K562 (cell line): Measurements from ENCODE around the gene RAI1. TPM values are rescaled to one million over a fixed set of nuclear protein-coding genes. Genes with fewer than 3 reads are reported as not detected.

ENCODE experiments used
- CCNT2 ChIP-seq: IDR thresholded peaks from 2 replicates; pipeline ENCODE4 v1.6.1; 2011; ENCODE audit warnings: borderline replicate concordance, low read depth, mild to moderate bottlenecking, moderate library complexity, mixed read lengths, low read length; ENCODE audit not compliant: insufficient read length; ENCODE audit errors: extremely low read depth
- CHD1 ChIP-seq: fragments of 200-600 bp; sonication (generic); IDR thresholded peaks from one replicate; pipeline ENCODE4 v1.6.1; 2012; ENCODE audit warnings: mild to moderate bottlenecking, moderate library complexity, low read length, inconsistent platforms
- CREB1 ChIP-seq, 2 experiments: sonication (generic) in 1 of 2; formaldehyde crosslinking in 1 of 2; IDR thresholded peaks; 2 replicates each; pipeline versions ENCODE4 v1.6.1 to v1.8.0; 2012 to 2022; ENCODE audit warnings: inconsistent platforms in 1 of 2, mild to moderate bottlenecking in 1 of 2, missing genetic modification reagents in 1 of 2, moderate library complexity in 1 of 2
- CXXC5 ChIP-seq: fragments of 250-450 bp; sonication (Bioruptor Pico); IDR thresholded peaks from 2 replicates; pipeline ENCODE4 v1.8.0; 2022; ENCODE audit warnings: inconsistent platforms, mild to moderate bottlenecking, moderate library complexity
- E2F3 ChIP-seq: fragments of 250-450 bp; sonication (Bioruptor Pico); IDR thresholded peaks from 2 replicates; pipeline ENCODE4 v1.4.0; 2020; ENCODE audit warnings: mild to moderate bottlenecking
- E2F8 ChIP-seq: fragments of 450-650 bp; IDR thresholded peaks from 2 replicates; pipeline ENCODE4 v1.7.1; 2018; ENCODE audit warnings: mild to moderate bottlenecking, low read depth; ENCODE audit not compliant: partially characterized antibody
- ETV1 ChIP-seq: fragments of 450-650 bp; conservative IDR thresholded peaks from 2 replicates; pipeline ENCODE4 v1.6.1; 2016; ENCODE audit warnings: missing genetic modification characterization, control low read depth, low read depth, missing compliant biosample characterization
- FOXO4 ChIP-seq: fragments of 450-650 bp; formaldehyde crosslinking; IDR thresholded peaks from 2 replicates; pipeline ENCODE4 v1.4.0; 2020; ENCODE audit warnings: mild to moderate bottlenecking, moderate library complexity
- GTF2E2 ChIP-seq: fragments of 200-800 bp; sonication (Bioruptor generic); IDR thresholded peaks from 2 replicates; pipeline ENCODE4 v1.6.1; 2016; ENCODE audit warnings: missing genetic modification characterization, missing compliant biosample characterization
- ID3 ChIP-seq, 2 experiments: fragments of 250-450 bp in 1 of 2; fragments of 450-650 bp in 1 of 2; sonication (Bioruptor Pico) in 1 of 2; IDR thresholded peaks; 2 replicates each; pipeline versions ENCODE4 v1.6.1 to v1.8.0; 2016 to 2021; ENCODE audit warnings: mild to moderate bottlenecking in 2 of 2, moderate library complexity in 2 of 2, missing compliant biosample characterization in 1 of 2, missing genetic modification characterization in 1 of 2
- MCM7 ChIP-seq, 2 experiments: fragments of 450-650 bp; IDR thresholded peaks; 2 replicates each; pipeline ENCODE4 v1.6.1; 2016 to 2018
- MYC ChIP-seq, 2 experiments: fragments of 250-450 bp in 1 of 2; sonication (Bioruptor Pico) in 1 of 2; IDR thresholded peaks; 2 replicates each; pipeline versions ENCODE4 v1.5.1 to v1.6.1; 2012 to 2021; ENCODE audit warnings: low read depth in 2 of 2, borderline replicate concordance in 1 of 2, improper control_type of control experiment in 1 of 2, low read length in 1 of 2, mild to moderate bottlenecking in 1 of 2, moderate library complexity in 1 of 2
- RAD51 ChIP-seq: fragments of 450-650 bp; IDR thresholded peaks from 2 replicates; pipeline ENCODE4 v1.7.1; 2016; ENCODE audit warnings: low read depth, mild to moderate bottlenecking, borderline replicate concordance
- RHOXF2B ChIP-seq: fragments of 250-450 bp; sonication (Bioruptor Pico); conservative IDR thresholded peaks from 2 replicates; pipeline ENCODE4 v1.5.1; 2021
- SP1 ChIP-seq: sonication (generic); formaldehyde crosslinking; IDR thresholded peaks from 2 replicates; pipeline ENCODE4 v1.8.1; 2022; ENCODE audit warnings: mild to moderate bottlenecking, missing genetic modification reagents
- SREBF1 ChIP-seq: fragments of 150-350 bp; IDR thresholded peaks from 2 replicates; pipeline ENCODE4 v1.6.1; 2014; ENCODE audit warnings: antibody characterized with exemption, low read depth, low read length, borderline replicate concordance
- SRSF3 ChIP-seq: fragments of 200-400 bp; formaldehyde crosslinking; IDR thresholded peaks from 2 replicates; pipeline ENCODE4 v1.6.1; 2016; ENCODE audit warnings: mild to moderate bottlenecking, low read length, moderate library complexity; ENCODE audit not compliant: insufficient read depth
- TAF9B ChIP-seq: fragments of 450-650 bp; IDR thresholded peaks from 2 replicates; pipeline ENCODE4 v1.6.1; 2018; ENCODE audit warnings: mild to moderate bottlenecking; ENCODE audit not compliant: partially characterized antibody
- ZFX ChIP-seq: sonication (generic); formaldehyde crosslinking; IDR thresholded peaks from 2 replicates; pipeline ENCODE4 v1.8.0; 2022; ENCODE audit warnings: mild to moderate bottlenecking, missing genetic modification reagents, moderate library complexity
- ZNF583 ChIP-seq: fragments of 250-450 bp; sonication (Bioruptor Pico); IDR thresholded peaks from 2 replicates; pipeline ENCODE4 v1.4.0; 2020
- polyA plus RNA-seq, 8 experiments: library from polyadenylated mRNA; depleted of rRNA in 4 of 8; stranded (reverse) in 5 of 8; unstranded in 3 of 8; fragments of >200 nt; fragmentation: Nextera tagmentation in 2 of 8; fragmentation: Illumina TruSeq in 1 of 8; extraction: Ambion mirVana in 2 of 8; extraction: Trizol in 1 of 8; gene quantifications; 2 replicates each; pipeline versions ENCODE4 v1.2.1 to v1.2.3, GENCODE V29; 2011 to 2014; ENCODE audit warnings: inconsistent platforms in 1 of 8, missing spikeins in 1 of 8
- total RNA-seq, 7 experiments: library from RNA; depleted of rRNA in 6 of 7; stranded (reverse); fragments of >200 nt in 6 of 7; fragmentation: Illumina TruSeq in 2 of 7; extraction: Trizol in 2 of 7; gene quantifications; 2 replicates each; pipeline versions ENCODE4 v1.2.1 to v1.2.3, GENCODE V29; 2011 to 2021; ENCODE audit warnings: low replicate concordance in 1 of 7

The RAI1 gene
- total and polyA plus RNA-seq, 9 of the 15 experiments (the other 6 are each of a cell fraction or from before 2014, with no cell fraction given): 0.68 to 19.9 (median 5.5) TPM

GRCh38 chr17:17839791-17840707 is 158.8 kb downstream of the RAI1 start (continued):
- 0 out of 2 replicates have a peak, but pooled peaks have one; percentile 69 for TF ChIP-seq FOXO4 (CRISPR knock-in tag)
- TF ChIP-seq E2F8: no peak
- no peak for TF ChIP-seq RHOXF2B (CRISPR knock-in tag)
- TF ChIP-seq ETV1 (tag): no peak
- TF ChIP-seq CCNT2: peak; percentile 95
- peak; percentile 64 for TF ChIP-seq TAF9B
- peak; percentile 76; the same call in 1 of the 2 replicates for TF ChIP-seq GTF2E2
- TF ChIP-seq ZFX: peak; percentile 26; the same call in 1 of the 2 replicates
- peak; percentile 85 for TF ChIP-seq CXXC5
- 0 out of 2 replicates have a peak, but pooled peaks have one; percentile 38 for TF ChIP-seq E2F3
- TF ChIP-seq RAD51: peak; percentile 47; the same call in 1 of the 2 replicates
- no peak for TF ChIP-seq SRSF3
- TF ChIP-seq SREBF1: peak; percentile 99
- peak; percentile 45 for TF ChIP-seq CHD1
- TF ChIP-seq ID3 (CRISPR knock-in tag; IDR thresholded peaks at IDR 0.05): no peak
- peak; percentile 31; the same call in 1 of the 2 replicates for TF ChIP-seq ID3 (tag; IDR thresholded peaks at IDR 0.05)
- peak; percentile 67 for TF ChIP-seq CREB1 (IDR thresholded peaks at IDR 0.05)
- peak; percentile 66; the same call in 1 of the 2 replicates for TF ChIP-seq CREB1 (CRISPR knock-in tag; IDR thresholded peaks at IDR 0.05)
- peak; percentile 77 for TF ChIP-seq ZNF583 (CRISPR knock-in tag)
- TF ChIP-seq SP1 (CRISPR knock-in tag): peak; percentile 48; the same call in 1 of the 2 replicates
- no peak for TF ChIP-seq MCM7 (IDR thresholded peaks at IDR 0.05)
- peak; percentile 62 for TF ChIP-seq MYC (IDR thresholded peaks at IDR 0.05; ENCODE audit: low read depth, low read length)
- TF ChIP-seq MYC (CRISPR knock-in tag; IDR thresholded peaks at IDR 0.05; ENCODE audit: borderline replicate concordance, low read depth): 0 out of 2 replicates have a peak, but pooled peaks have one; percentile 21
